HL-60 (cell line): ENCODE measurements around the gene OPRL1.

Source experiments
- DNase-seq, 2 experiments: peaks; one replicate each; pipeline ENCODE4 v3.0.0-alpha.2; 2010 to 2020; ENCODE audit warnings: low read depth in 1 of 2, low spot score in 1 of 2
- H3K27ac ChIP-seq: fragments of 250-450 bp; sonication (Bioruptor Pico); replicated peaks from 2 replicates; pipeline ENCODE4 v1.5.1; 2020; ENCODE audit warnings: mild to moderate bottlenecking, moderate library complexity
- H3K27me3 ChIP-seq: fragments of 250-450 bp; sonication (Bioruptor Pico); 2 replicates; pipeline ENCODE4 v1.5.1; 2021; ENCODE audit warnings: mild to moderate bottlenecking, moderate library complexity; ENCODE audit not compliant: insufficient read depth, poor library complexity, severe bottlenecking
- H3K4me3 ChIP-seq: replicated peaks from 2 replicates; pipeline ENCODE4 v1.5.1; 2011; ENCODE audit warnings: mild to moderate bottlenecking, control low read depth, low read length; ENCODE audit not compliant: insufficient read depth
- GABPA ChIP-seq: IDR thresholded peaks from 2 replicates; pipeline ENCODE4 v1.6.1; 2012; ENCODE audit warnings: low read depth
- POLR2AphosphoS5 ChIP-seq: IDR thresholded peaks from 2 replicates; pipeline ENCODE4 v1.6.1; 2012; ENCODE audit warnings: low read depth
- SPI1 ChIP-seq: IDR thresholded peaks from 2 replicates; pipeline ENCODE4 v1.6.1; 2012; ENCODE audit warnings: low read depth, mild to moderate bottlenecking, borderline replicate concordance
- TF ChIP-seq, protein P1 (sequence below): IDR thresholded peaks from 2 replicates; pipeline ENCODE4 v1.6.1; 2012; ENCODE audit warnings: low read depth; ENCODE audit not compliant: insufficient replicate concordance
- TF ChIP-seq, protein P2 (sequence below): IDR thresholded peaks from one replicate; pipeline ENCODE4 v1.5.1; 2011; ENCODE audit warnings: low read length, control low read depth, inconsistent platforms; ENCODE audit not compliant: insufficient read depth

OPRL1 gene

DNA sequence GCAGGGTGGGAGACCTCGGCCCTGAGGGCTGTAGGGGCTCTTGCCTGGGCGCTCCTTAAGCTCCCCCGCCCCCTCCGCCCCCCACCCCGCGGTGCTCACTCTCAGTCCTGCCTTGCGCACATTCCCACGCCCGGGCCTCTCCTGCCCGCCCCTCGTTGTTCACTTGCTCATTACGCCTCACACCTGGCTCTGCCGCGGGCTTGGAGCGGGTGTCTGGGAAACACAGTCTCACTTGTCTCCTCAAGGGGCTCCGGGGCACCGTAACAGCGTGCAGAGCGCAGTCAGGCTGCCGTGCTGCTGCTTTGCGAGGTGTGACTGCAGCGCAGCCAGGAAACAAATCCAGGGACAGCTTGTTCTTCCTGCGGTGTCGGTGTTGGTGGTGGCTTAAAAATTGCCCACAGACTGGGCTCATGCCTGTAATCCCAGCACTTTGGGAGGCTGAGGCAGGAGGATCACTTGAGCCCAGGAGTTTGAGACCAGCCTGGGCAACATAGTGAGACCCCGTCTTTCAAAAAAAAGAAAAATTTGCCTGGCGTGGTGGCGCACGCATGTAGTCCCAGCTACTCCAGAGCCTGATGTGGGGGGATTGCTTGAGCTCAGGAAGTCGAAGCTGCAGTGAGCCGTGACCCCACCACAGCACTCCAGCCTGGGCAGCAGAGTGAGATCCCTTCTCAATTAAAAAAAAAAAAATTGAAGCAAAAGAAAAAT is 22.9 kb downstream of the OPRL1 start:
- Histone ChIP-seq H3K4me3 (no peak overlapping the region), H3K27ac (no peak overlapping the region), H3K27me3 (peaks cover 6% of the 10 kb centered on the region)
- TF ChIP-seq POLR2AphosphoS5 (no peak), GABPA (no peak), SPI1 (no peak)
- TF ChIP-seq, protein P1, sequence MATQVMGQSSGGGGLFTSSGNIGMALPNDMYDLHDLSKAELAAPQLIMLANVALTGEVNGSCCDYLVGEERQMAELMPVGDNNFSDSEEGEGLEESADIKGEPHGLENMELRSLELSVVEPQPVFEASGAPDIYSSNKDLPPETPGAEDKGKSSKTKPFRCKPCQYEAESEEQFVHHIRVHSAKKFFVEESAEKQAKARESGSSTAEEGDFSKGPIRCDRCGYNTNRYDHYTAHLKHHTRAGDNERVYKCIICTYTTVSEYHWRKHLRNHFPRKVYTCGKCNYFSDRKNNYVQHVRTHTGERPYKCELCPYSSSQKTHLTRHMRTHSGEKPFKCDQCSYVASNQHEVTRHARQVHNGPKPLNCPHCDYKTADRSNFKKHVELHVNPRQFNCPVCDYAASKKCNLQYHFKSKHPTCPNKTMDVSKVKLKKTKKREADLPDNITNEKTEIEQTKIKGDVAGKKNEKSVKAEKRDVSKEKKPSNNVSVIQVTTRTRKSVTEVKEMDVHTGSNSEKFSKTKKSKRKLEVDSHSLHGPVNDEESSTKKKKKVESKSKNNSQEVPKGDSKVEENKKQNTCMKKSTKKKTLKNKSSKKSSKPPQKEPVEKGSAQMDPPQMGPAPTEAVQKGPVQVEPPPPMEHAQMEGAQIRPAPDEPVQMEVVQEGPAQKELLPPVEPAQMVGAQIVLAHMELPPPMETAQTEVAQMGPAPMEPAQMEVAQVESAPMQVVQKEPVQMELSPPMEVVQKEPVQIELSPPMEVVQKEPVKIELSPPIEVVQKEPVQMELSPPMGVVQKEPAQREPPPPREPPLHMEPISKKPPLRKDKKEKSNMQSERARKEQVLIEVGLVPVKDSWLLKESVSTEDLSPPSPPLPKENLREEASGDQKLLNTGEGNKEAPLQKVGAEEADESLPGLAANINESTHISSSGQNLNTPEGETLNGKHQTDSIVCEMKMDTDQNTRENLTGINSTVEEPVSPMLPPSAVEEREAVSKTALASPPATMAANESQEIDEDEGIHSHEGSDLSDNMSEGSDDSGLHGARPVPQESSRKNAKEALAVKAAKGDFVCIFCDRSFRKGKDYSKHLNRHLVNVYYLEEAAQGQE, result no peak
- TF ChIP-seq, protein P2, sequence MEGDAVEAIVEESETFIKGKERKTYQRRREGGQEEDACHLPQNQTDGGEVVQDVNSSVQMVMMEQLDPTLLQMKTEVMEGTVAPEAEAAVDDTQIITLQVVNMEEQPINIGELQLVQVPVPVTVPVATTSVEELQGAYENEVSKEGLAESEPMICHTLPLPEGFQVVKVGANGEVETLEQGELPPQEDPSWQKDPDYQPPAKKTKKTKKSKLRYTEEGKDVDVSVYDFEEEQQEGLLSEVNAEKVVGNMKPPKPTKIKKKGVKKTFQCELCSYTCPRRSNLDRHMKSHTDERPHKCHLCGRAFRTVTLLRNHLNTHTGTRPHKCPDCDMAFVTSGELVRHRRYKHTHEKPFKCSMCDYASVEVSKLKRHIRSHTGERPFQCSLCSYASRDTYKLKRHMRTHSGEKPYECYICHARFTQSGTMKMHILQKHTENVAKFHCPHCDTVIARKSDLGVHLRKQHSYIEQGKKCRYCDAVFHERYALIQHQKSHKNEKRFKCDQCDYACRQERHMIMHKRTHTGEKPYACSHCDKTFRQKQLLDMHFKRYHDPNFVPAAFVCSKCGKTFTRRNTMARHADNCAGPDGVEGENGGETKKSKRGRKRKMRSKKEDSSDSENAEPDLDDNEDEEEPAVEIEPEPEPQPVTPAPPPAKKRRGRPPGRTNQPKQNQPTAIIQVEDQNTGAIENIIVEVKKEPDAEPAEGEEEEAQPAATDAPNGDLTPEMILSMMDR, result no peak
- DNase-seq, result no peak

DNA sequence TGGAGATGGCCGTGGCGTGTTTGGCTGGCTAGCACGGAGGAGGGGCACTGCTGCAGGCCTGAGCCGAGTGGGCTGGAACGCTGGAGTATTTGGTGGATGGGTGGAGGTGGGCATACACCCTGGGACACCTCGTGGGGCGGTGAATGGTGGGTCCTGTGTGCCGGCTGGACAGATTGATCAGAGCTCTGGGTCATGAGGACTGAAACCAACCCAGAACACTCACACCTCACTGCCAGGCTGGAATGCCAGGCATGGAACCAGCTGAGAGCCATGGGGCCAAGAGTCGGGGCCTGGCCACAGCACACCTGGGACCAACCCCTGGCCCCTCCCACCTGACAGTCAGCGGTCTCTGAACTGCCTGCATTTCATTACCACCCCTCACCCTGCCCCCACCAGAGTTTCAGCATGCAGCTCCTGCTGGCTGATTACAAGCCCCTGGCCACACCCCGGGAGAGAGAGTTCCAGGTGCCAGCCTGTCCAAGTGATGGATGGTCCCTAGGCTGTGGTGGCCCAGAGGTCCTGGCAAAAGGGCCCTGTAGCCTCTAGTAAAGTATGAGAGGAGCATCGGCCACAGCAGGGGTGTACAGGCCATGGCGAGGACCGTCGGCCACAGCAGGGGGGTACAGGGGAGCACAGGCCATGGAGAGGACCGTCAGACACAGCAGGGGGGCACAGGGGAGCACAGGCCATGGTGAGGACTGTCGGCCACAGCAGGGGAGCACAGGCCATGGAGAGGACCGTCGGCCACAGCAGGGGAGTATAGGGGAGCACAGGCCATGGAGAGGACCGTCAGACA is 24.2 kb downstream of the OPRL1 start:
- TF ChIP-seq GABPA (no peak), POLR2AphosphoS5 (no peak), SPI1 (no peak)
- TF ChIP-seq, protein P1, result no peak
- TF ChIP-seq, protein P2, result no peak
- Histone ChIP-seq H3K4me3 (no peak overlapping the region), H3K27me3 (peaks cover 6% of the 10 kb centered on the region), H3K27ac (no peak overlapping the region)
- DNase-seq, result no peak

DNA sequence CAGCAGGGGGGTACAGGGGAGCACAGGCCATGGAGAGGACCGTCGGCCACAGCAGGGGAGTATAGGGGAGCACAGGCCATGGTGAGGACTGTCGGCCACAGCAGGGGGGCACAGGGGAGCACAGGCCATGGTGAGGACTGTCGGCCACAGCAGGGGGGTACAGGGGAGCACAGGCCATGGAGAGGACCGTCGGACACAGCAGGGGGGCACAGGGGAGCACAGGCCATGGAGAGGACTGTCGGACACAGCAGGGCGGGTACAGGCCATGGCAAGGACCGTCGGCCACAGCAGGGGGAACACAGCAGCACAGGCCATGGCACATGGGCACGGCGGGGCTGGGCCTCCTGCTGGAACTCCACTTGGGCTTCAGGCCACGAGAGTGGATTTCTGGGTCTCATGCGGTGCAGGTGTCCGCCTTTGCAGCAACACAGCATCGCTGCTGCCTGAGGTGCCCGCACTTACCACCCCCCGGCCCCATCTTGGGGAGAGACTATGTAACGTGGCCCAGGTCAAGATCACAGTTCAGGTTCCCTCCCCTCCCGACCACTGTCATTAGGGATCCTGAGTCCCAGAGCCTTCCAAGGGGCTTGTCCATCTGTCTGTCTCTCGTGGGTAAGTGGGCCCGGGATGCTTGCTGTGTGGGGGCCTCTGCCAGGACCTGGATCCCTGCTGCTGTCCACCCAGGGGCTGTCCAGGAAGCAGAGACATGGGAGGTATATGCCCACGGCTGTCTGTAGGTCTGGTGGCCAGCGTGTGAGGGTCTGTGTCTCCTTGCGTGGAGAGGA is 25.0 kb downstream of the OPRL1 start:
- no peak for TF ChIP-seq POLR2AphosphoS5
- no peak for DNase-seq
- Histone ChIP-seq H3K4me3 (no peak overlapping the region), H3K27me3 (peaks cover 6% of the 10 kb centered on the region), H3K27ac (no peak overlapping the region)

DNA sequence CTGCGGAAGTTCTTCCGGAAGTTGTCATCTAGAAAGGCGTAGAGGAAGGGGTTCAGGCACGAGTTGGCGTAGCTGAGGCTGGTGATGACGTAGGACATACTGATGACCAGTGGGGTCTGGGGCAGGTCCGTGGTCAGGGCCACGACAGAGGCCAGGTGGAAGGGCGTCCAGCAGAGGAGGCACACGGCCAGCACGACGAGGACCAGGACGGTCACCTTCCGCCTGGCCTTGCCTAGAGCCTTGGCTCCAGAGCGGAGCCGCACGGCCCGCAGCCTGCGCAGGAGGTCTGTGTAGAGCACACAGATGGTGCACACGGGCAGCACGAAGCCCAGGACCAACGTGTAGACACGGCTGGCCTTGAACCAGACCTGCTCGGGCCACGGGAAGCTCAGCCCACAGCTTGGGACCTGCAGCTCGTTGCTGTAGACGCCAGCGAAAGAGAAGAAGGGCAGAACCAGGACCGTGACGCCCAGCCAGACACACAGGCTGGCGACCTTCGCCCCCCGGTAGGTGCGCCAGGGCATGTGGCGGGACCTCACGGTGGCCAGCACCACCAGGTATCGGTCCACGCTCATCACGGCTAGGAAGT is 26.1 kb downstream of the OPRL1 start:
- Histone ChIP-seq H3K27me3 (peaks cover 6% of the 10 kb centered on the region), H3K4me3 (no peak overlapping the region), H3K27ac (no peak overlapping the region)
- TF ChIP-seq, protein P2, result no peak
- no peak for DNase-seq
